HepG2 (cell line): Measurements from ENCODE around the gene SGSH. TPM values are rescaled to one million over a fixed set of nuclear protein-coding genes. Genes with fewer than 3 reads are reported as not detected.

Experiments used
- DR1 ChIP-seq: sonication (generic); formaldehyde crosslinking; IDR thresholded peaks from 2 replicates; pipeline ENCODE4 v1.8.0; 2021; ENCODE audit warnings: mild to moderate bottlenecking, missing genetic modification reagents, inconsistent platforms
- ELF4 ChIP-seq: sonication (generic); formaldehyde crosslinking; IDR thresholded peaks from 2 replicates; pipeline ENCODE4 v1.5.0; 2020; ENCODE audit warnings: missing genetic modification reagents, mild to moderate bottlenecking, moderate library complexity, borderline replicate concordance
- FOXA3 ChIP-seq: IDR thresholded peaks from 2 replicates; pipeline ENCODE4 v1.6.1; 2016; ENCODE audit warnings: missing genetic modification reagents, missing compliant biosample characterization
- FOXO1 ChIP-seq: sonication (generic); formaldehyde crosslinking; IDR thresholded peaks from 2 replicates; pipeline ENCODE4 v1.4.0; 2020; ENCODE audit warnings: missing genetic modification reagents
- HDAC6 ChIP-seq: fragments of 200-600 bp; sonication (generic); IDR thresholded peaks from 2 replicates; pipeline ENCODE4 v1.7.0; 2017; ENCODE audit warnings: mild to moderate bottlenecking, antibody characterized with exemption, low read length, low read depth
- HNRNPK ChIP-seq: fragments of 200-400 bp; formaldehyde crosslinking; IDR thresholded peaks from 2 replicates; pipeline ENCODE4 v1.6.1; 2018; ENCODE audit warnings: low read length, low read depth, moderate library complexity, mild to moderate bottlenecking; ENCODE audit not compliant: poor library complexity, severe bottlenecking
- IRF2 ChIP-seq: IDR thresholded peaks from 2 replicates; pipeline ENCODE4 v1.6.1; 2018; ENCODE audit warnings: missing genetic modification reagents, missing compliant biosample characterization
- JUN ChIP-seq: sonication (generic); formaldehyde crosslinking; IDR thresholded peaks from 2 replicates; pipeline ENCODE4 v1.4.0; 2020; ENCODE audit warnings: mild to moderate bottlenecking, missing genetic modification reagents
- NFE2L1 ChIP-seq: sonication (generic); formaldehyde crosslinking; IDR thresholded peaks from 2 replicates; pipeline ENCODE4 v1.4.0; 2020; ENCODE audit warnings: missing genetic modification reagents, mild to moderate bottlenecking, borderline replicate concordance
- NFRKB ChIP-seq: fragments of 450-650 bp; IDR thresholded peaks from 2 replicates; pipeline ENCODE4 v1.6.1; 2017
- PATZ1 ChIP-seq: sonication (generic); formaldehyde crosslinking; IDR thresholded peaks from 2 replicates; pipeline ENCODE4 v1.4.0; 2020; ENCODE audit warnings: missing genetic modification reagents
- PCBP1 ChIP-seq: fragments of 200-400 bp; formaldehyde crosslinking; IDR thresholded peaks from 2 replicates; pipeline ENCODE4 v1.6.1; 2017; ENCODE audit warnings: mild to moderate bottlenecking, low read depth, low read length, borderline replicate concordance
- PRPF4 ChIP-seq: fragments of 200-400 bp; formaldehyde crosslinking; IDR thresholded peaks from 2 replicates; pipeline ENCODE4 v1.6.1; 2016; ENCODE audit warnings: low read length, low read depth; ENCODE audit not compliant: poor library complexity, severe bottlenecking
- TEAD3 ChIP-seq: optimal IDR thresholded peaks from 2 replicates; pipeline ENCODE3; 2016; ENCODE audit warnings: borderline replicate concordance
- WIZ ChIP-seq: sonication (generic); formaldehyde crosslinking; IDR thresholded peaks from 2 replicates; pipeline ENCODE4 v1.5.1; 2020; ENCODE audit warnings: mild to moderate bottlenecking, missing genetic modification reagents
- ZBTB39 ChIP-seq: sonication (generic); formaldehyde crosslinking; IDR thresholded peaks from 2 replicates; pipeline ENCODE4 v1.5.0; 2020; ENCODE audit warnings: missing genetic modification reagents
- ZFAT ChIP-seq: sonication (generic); formaldehyde crosslinking; conservative IDR thresholded peaks from 2 replicates; pipeline ENCODE4 v1.8.1; 2023; ENCODE audit warnings: missing genetic modification reagents, inconsistent platforms
- ZMYM3 ChIP-seq: sonication (generic); formaldehyde crosslinking; IDR thresholded peaks from 2 replicates; pipeline ENCODE4 v1.5.1; 2020; ENCODE audit warnings: mild to moderate bottlenecking, missing genetic modification reagents
- ZNF12 ChIP-seq: sonication (generic); formaldehyde crosslinking; IDR thresholded peaks from 2 replicates; pipeline ENCODE4 v1.5.0; 2020; ENCODE audit warnings: missing genetic modification reagents
- ZNF460 ChIP-seq: sonication (generic); formaldehyde crosslinking; IDR thresholded peaks from 2 replicates; pipeline ENCODE4 v1.5.1; 2020; ENCODE audit warnings: missing genetic modification reagents, mild to moderate bottlenecking, borderline replicate concordance
- ZNF558 ChIP-seq: sonication (generic); formaldehyde crosslinking; IDR thresholded peaks from 2 replicates; pipeline ENCODE4 v1.9.0; 2022; ENCODE audit warnings: mild to moderate bottlenecking, missing genetic modification reagents, borderline replicate concordance
- ZNF563 ChIP-seq: sonication (generic); formaldehyde crosslinking; IDR thresholded peaks from 2 replicates; pipeline ENCODE4 v1.8.0; 2022; ENCODE audit warnings: mild to moderate bottlenecking, moderate library complexity, missing genetic modification reagents
- ZSCAN20 ChIP-seq: sonication (generic); formaldehyde crosslinking; IDR thresholded peaks from 2 replicates; pipeline ENCODE4 v1.4.0; 2020; ENCODE audit warnings: missing genetic modification reagents, mild to moderate bottlenecking, borderline replicate concordance
- polyA plus RNA-seq, 8 experiments: library from polyadenylated mRNA; depleted of rRNA in 3 of 8; stranded (reverse) in 7 of 8; unstranded in 1 of 8; fragments of >200 nt; fragmentation: Illumina TruSeq in 4 of 8; extraction: Trizol in 4 of 8; gene quantifications; 2 replicates each; pipeline versions ENCODE4 v1.2.1 to v1.2.3, GENCODE V29; 2011 to 2016; ENCODE audit warnings: low read depth in 4 of 8, missing spikeins in 1 of 8, mixed read lengths in 1 of 8; ENCODE audit not compliant: insufficient read depth in 1 of 8
- total RNA-seq, 5 experiments: library from RNA; depleted of rRNA; stranded (reverse); fragments of >200 nt; fragmentation: Illumina TruSeq; extraction: Trizol; gene quantifications; 2 replicates each; pipeline ENCODE4 v1.2.3, GENCODE V29; 2016; ENCODE audit warnings: low read depth in 1 of 5
- TF ChIP-seq, protein P1 (sequence below): sonication (generic); formaldehyde crosslinking; IDR thresholded peaks from 2 replicates; pipeline ENCODE4 v1.8.1; 2023; ENCODE audit warnings: mild to moderate bottlenecking, inconsistent platforms, moderate library complexity, missing genetic modification reagents, borderline replicate concordance

The SGSH gene
- total and polyA plus RNA-seq, 2 of the 13 experiments (the other 11 are each of a cell fraction or from before 2014, with no cell fraction given) = 12.2 to 17.6 TPM

DNA sequence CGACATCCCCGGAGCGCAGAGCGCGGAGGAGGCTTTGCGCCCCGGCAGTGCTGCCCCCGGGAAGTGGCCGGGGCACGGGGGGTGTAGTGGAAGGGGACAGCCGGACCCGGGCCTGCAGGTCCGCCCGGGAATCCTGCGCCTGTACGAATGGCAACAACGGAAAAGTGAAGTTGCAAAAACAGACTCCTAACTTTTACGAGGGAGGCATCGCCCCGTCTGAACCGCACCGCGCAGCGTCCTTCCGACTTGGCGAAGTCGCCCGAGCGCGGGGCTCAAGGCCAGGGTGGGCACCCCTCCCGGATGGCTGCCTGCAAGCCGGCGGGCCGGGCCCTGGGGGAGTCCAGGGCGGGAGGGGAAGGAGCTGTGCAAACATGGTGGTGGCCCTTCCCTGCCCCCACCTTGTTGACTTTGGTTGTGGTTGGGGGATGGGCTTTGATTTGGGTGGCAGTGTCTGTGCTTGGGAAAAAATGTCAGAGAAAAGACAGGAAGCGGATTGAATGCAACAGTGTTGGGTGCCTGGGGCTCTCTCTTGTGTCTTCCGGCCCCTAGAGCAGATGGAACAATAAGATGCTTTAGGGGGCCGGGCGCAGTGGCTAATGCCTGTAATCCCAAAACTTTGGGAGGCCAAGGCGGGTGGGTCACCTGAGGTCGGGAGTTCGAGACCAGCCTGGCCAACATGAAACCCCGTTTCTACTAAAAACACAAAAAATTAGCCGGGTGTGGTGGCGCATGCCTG, 41.2 kb upstream of the SGSH start (continued):
- TF ChIP-seq ZBTB39 (CRISPR knock-in tag) = no peak; the same call in 1 of the 2 replicates
- TF ChIP-seq DR1 (CRISPR knock-in tag) = 0 out of 2 replicates have a peak, but pooled peaks have one; percentile 39
- peak; percentile 100 for TF ChIP-seq FOXA3 (CRISPR knock-in tag)
- peak; percentile 92; the same call in 1 of the 2 replicates for TF ChIP-seq ZSCAN20 (CRISPR knock-in tag)
- TF ChIP-seq ZNF563 (CRISPR knock-in tag) = peak; percentile 61; the same call in 1 of the 2 replicates
- TF ChIP-seq PCBP1 = 0 out of 2 replicates have a peak, but pooled peaks have one; percentile 62
- peak; percentile 100 for TF ChIP-seq PATZ1 (CRISPR knock-in tag)
- TF ChIP-seq NFRKB = no peak
- peak; percentile 83 for TF ChIP-seq TEAD3
- 0 out of 2 replicates have a peak, but pooled peaks have one; percentile 58 for TF ChIP-seq JUN (CRISPR knock-in tag)
- peak; percentile 79 for TF ChIP-seq ZNF12 (CRISPR knock-in tag)
- TF ChIP-seq, protein P1, sequence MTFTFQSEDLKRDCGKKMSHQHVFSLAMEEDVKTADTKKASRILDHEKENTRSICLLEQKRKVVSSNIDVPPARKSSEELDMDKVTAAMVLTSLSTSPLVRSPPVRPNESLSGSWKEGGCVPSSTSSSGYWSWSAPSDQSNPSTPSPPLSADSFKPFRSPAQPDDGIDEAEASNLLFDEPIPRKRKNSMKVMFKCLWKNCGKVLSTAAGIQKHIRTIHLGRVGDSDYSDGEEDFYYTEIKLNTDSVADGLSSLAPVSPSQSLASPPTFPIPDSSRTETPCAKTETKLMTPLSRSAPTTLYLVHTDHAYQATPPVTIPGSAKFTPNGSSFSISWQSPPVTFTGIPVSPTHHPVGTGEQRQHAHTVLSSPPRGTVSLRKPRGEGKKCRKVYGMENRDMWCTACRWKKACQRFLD (CRISPR knock-in tag) = peak; percentile 89
- no peak for TF ChIP-seq HDAC6
- TF ChIP-seq ZMYM3 (CRISPR knock-in tag) = peak; percentile 76
- TF ChIP-seq ELF4 = no peak
- TF ChIP-seq FOXO1 (CRISPR knock-in tag) = peak; percentile 95
- no peak for TF ChIP-seq WIZ
- TF ChIP-seq NFE2L1 (CRISPR knock-in tag) = no peak
- TF ChIP-seq ZNF558 (CRISPR knock-in tag) = peak; percentile 65; the same call in 1 of the 2 replicates
- peak; percentile 85 for TF ChIP-seq HNRNPK
- peak; percentile 97 for TF ChIP-seq IRF2
- 0 out of 2 replicates have a peak, but pooled peaks have one; percentile 57 for TF ChIP-seq ZFAT (CRISPR knock-in tag)
- TF ChIP-seq ZNF460 (CRISPR knock-in tag) = no peak
- peak; percentile 100 for TF ChIP-seq PRPF4
